HFFc6 (cell line): Measurements from ENCODE around the gene PAPSS2. TPM values are rescaled to one million over a fixed set of nuclear protein-coding genes. Genes with fewer than 3 reads are reported as not detected.

Source experiments
- DNase-seq: peaks from one replicate; pipeline ENCODE4 v3.0.0-alpha.2; 2018
- H3K27ac Mint-ChIP-seq: 2 replicates; pipeline ENCODE4 v1.8.0; 2020; ENCODE audit warnings: mild to moderate bottlenecking, mixed read lengths
- H3K27me3 Mint-ChIP-seq: 2 replicates; pipeline ENCODE4 v1.8.0; 2021; ENCODE audit warnings: mild to moderate bottlenecking, moderate library complexity, mixed read lengths; ENCODE audit not compliant: insufficient read depth
- H3K36me3 Mint-ChIP-seq: 2 replicates; pipeline ENCODE4 v1.8.0; 2021; ENCODE audit warnings: low read depth, mixed read lengths
- H3K4me1 Mint-ChIP-seq: 2 replicates; pipeline ENCODE4 v1.8.0; 2020; ENCODE audit warnings: low read depth, mixed read lengths
- H3K4me3 Mint-ChIP-seq: 2 replicates; pipeline ENCODE4 v1.8.0; 2020; ENCODE audit warnings: mild to moderate bottlenecking, moderate library complexity, mixed read lengths
- H3K9me3 Mint-ChIP-seq: 2 replicates; pipeline ENCODE4 v1.8.0; 2020; ENCODE audit warnings: mild to moderate bottlenecking, mixed read lengths
- CTCF ChIP-seq: fragments of 200-600 bp; sonication (generic); IDR thresholded peaks from 2 replicates; pipeline ENCODE4 v1.5.0; 2021; ENCODE audit warnings: antibody characterized with exemption, mild to moderate bottlenecking
- total RNA-seq, 6 experiments: library from RNA; stranded (reverse); fragmentation: NEBNext Ultra II Directional; extraction: Animal tissue kit (Norgen Biotek cat#: 25700); gene quantifications; 2 replicates in 1 of 6; 3 replicates in 5 of 6; pipeline ENCODE4 v1.2.3, GENCODE V29; 2021

PAPSS2 gene
- total RNA-seq, 6 experiments from 2014 or later: 388 to 630 (median 429) TPM

GRCh38 chr10:87753995-87754866 is 94.6 kb downstream of the PAPSS2 start:
- Mint-ChIP-seq H3K9me3 (no peaks in the 10 kb centered on the region), H3K4me1 (peaks cover 50% of the 10 kb centered on the region), H3K27me3 (no peaks in the 10 kb centered on the region; the same call in 1 of the 2 replicates), H3K36me3 (peaks cover 39% of the 10 kb centered on the region), H3K4me3 (no peak overlapping the region), H3K27ac (peak overlapping the region; percentile 48; the same call in 1 of the 2 replicates)
- DNase-seq: no peak
- no peak for TF ChIP-seq CTCF

- no peak for TF ChIP-seq CTCF
- H3K36me3 Mint-ChIP-seq: peaks cover 27% of the 10 kb centered on the region
- H3K4me3 Mint-ChIP-seq: no peak overlapping the region
- peak overlapping the region; percentile 19; the same call in 1 of the 2 replicates for H3K27ac Mint-ChIP-seq
- peaks cover 36% of the 10 kb centered on the region for H3K4me1 Mint-ChIP-seq
- no peak for DNase-seq
- no peaks in the 10 kb centered on the region; the same call in 1 of the 2 replicates for H3K27me3 Mint-ChIP-seq
- no peaks in the 10 kb centered on the region for H3K9me3 Mint-ChIP-seq
Measured at GRCh38 chr10:87757685-87758084, 98.0 kb downstream of the PAPSS2 start.

- Mint-ChIP-seq H3K4me1 (peaks cover 35% of the 10 kb centered on the region), H3K4me3 (no peak overlapping the region), H3K9me3 (no peaks in the 10 kb centered on the region), H3K27ac (no peak overlapping the region), H3K36me3 (peaks cover 13% of the 10 kb centered on the region), H3K27me3 (no peaks in the 10 kb centered on the region; the same call in 1 of the 2 replicates)
- TF ChIP-seq CTCF: no peak
- DNase-seq: no peak
Measured at GRCh38 chr10:87759551-87759950, 99.9 kb downstream of the PAPSS2 start.

GRCh38 chr10:87760195-87760905 is 100.7 kb downstream of the PAPSS2 start:
- Mint-ChIP-seq H3K4me1 (peaks cover 32% of the 10 kb centered on the region), H3K9me3 (no peaks in the 10 kb centered on the region), H3K36me3 (peaks cover 19% of the 10 kb centered on the region), H3K27me3 (no peaks in the 10 kb centered on the region; the same call in 1 of the 2 replicates), H3K4me3 (no peak overlapping the region), H3K27ac (peak overlapping the region; percentile 20; the same call in 1 of the 2 replicates)
- no peak for DNase-seq
- no peak for TF ChIP-seq CTCF

- DNase-seq: no peak
- H3K9me3 Mint-ChIP-seq: no peaks in the 10 kb centered on the region
- peaks cover 17% of the 10 kb centered on the region for H3K36me3 Mint-ChIP-seq
- no peak for TF ChIP-seq CTCF
- H3K27me3 Mint-ChIP-seq: no peaks in the 10 kb centered on the region; the same call in 1 of the 2 replicates
- peak overlapping the region; percentile 45; the same call in 1 of the 2 replicates for H3K27ac Mint-ChIP-seq
- H3K4me3 Mint-ChIP-seq: no peak overlapping the region; the same call in 1 of the 2 replicates
- peaks cover 32% of the 10 kb centered on the region for H3K4me1 Mint-ChIP-seq
Measured at GRCh38 chr10:87761153-87761552, 101.5 kb downstream of the PAPSS2 start.
